DND-41 (cell line): ENCODE data around the gene BOD1.

Experiments
- EZH2 ChIP-seq: IDR thresholded peaks from 3 replicates; pipeline ENCODE4 v1.6.1; 2012; ENCODE audit warnings: borderline replicate concordance, low read depth, mild to moderate bottlenecking, moderate library complexity, low read length, inconsistent platforms; ENCODE audit not compliant: severe bottlenecking
- TF ChIP-seq, protein P1 (sequence below): IDR thresholded peaks from 2 replicates; pipeline ENCODE4 v1.5.1; 2012; ENCODE audit warnings: borderline replicate concordance, low read length, moderate library complexity, mild to moderate bottlenecking; ENCODE audit not compliant: poor library complexity, severe bottlenecking; ENCODE audit errors: extremely low read depth

DNA sequence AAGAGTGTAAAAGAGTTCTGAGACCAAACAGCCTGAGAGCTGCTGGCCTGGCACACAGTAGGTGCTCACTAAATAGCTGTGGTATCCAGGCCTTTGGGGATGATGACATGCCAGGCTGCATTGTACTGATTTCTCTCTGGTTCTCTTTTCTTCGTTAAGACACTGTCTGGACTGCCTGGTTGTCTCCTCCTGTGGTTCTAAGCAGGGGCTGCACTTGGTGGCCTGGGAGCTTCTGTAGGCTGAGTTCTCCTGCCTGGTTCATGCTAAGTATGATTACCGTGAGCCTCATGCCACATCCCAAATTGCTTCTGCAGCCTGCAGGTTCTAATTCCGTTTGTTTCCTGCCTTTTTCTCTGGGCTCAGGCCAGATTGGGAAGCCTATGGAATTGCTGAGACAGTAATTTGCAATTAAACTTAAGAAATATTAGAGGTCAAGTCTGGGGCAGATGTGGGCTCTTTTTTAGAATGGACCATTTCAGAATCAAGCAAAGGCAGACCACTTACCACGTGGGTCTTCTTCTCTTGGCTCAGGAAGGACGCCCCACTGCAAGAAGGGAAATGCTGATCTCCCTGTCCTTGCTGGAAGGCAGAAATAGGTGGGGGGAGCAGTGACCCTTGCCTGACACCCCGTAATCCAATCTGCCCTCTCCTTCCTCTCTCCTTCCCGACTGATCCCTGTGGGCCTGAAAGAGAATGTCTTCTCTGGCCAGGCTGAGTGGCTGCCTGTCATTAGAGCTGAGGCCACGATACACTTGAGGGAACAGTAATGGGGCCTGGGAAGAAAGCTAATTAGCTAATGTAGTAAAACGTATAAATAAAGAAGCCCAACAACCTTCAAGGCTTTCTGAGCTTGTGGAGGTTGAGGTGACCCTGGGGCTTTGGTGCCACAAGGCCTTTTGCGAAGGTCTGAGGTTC is 21.9 kb upstream of the BOD1 start:
- TF ChIP-seq, protein P1, sequence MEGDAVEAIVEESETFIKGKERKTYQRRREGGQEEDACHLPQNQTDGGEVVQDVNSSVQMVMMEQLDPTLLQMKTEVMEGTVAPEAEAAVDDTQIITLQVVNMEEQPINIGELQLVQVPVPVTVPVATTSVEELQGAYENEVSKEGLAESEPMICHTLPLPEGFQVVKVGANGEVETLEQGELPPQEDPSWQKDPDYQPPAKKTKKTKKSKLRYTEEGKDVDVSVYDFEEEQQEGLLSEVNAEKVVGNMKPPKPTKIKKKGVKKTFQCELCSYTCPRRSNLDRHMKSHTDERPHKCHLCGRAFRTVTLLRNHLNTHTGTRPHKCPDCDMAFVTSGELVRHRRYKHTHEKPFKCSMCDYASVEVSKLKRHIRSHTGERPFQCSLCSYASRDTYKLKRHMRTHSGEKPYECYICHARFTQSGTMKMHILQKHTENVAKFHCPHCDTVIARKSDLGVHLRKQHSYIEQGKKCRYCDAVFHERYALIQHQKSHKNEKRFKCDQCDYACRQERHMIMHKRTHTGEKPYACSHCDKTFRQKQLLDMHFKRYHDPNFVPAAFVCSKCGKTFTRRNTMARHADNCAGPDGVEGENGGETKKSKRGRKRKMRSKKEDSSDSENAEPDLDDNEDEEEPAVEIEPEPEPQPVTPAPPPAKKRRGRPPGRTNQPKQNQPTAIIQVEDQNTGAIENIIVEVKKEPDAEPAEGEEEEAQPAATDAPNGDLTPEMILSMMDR: no peak
- no peak for TF ChIP-seq EZH2
